Measurements from ENCODE around the gene C5orf15.
A peak's percentile ranks its signal among the peaks of the same experiment; 100 is the strongest.

C5orf15 gene

DNA sequence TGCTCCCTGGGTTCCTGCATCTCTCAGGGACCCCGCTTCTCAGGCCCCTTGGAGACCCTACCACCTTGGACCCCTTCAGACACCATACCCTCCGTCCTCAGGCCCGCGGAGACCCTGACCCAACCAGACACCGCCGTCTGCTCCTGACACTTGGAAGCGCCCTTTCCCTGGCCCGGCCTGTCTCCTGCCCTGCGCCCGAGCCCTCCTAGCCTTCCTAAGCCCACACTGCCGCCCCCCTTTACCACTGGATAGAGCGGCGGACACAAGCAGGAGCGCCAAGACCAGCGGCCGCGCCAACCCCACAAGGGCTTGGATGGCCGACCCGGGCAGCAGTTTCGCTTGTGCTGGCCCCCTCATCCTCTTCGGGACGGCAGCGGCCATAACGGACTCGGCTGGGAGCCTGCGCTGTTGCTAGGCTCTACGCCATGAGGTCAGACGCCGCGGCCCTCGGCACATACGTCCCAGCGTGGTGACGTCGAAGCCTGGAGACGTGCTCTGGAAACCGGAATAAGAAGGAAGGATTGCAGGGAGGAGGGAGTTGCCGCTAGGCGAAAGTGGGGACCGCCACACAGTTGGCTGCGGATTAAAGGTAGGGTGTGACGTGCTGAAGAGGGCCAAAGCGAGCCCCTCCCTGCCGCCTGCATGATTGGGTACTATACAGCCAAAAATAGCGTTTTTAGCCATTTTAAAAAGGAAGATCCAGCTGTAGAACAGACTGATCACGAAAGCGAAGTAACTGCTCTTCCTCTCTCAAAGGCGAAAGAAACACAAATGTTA lies at the start of gene C5orf15:
C5orf15 (minus strand) TSS at position 422 of the 777 bp plus-strand sequence; CDS start at position 381, 41 bp downstream.
- peak; percentile 90 for DNase-seq (ENCODE audit: low read depth)

DNA sequence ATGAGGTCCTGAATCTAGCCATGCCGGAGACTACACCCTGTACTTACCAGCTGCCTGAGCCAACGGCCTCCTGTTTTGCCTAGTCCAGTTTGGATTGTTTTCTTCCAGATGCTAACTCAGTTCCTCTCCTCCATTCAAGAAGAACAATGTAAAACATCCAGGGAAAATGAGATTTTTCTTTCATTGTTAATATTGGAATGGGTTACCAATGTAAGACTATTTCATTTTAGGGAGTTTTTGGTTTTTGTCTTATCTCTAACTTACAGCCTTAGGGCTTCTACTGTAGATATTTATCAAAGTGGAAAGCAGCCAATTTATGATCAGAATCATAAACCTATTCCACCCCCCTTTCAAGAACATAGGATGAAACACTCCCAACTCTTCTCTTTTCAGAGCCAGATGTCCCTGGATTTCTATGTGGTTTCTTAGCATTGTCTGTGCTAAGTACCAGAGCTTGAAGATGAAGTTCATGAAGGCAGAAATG lies 39.9 kb upstream of the C5orf15 start:
- DNase-seq (ENCODE audit: low read depth): no peak

DNA sequence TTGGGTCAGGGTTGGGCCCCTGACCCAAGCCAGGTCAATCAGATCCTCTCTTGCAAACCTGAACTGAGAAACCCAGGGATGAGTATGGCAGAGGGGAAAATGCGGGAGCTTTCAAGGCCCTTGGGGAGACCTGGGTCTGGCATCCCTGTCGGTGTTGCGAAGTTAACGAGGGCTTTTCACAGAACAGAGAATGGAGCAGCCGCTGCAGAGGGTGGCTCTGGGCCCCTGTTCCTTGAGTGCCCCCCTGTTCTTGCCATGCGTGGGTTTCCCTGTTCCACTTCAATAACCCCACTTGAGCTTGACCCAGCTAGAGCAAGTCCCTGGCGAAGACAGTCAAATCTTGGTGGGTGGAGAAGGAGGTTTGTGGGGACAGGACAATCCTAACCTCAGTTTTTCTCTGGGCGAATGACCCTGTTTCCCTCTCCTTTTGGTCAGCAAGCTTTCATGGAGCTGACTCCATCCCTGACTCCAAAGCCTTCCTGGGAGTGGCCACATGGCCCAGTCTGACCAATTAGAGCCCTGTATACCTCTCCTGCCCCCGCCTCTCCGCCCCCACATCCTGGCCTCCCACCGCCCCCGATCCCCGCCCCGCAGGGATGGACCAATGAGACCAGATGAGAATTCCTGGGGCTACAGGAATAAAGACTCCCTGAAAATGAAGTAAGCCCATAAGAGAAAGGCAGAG lies 39.3 kb upstream of the C5orf15 start:
- no peak for DNase-seq (ENCODE audit: low read depth)

DNA sequence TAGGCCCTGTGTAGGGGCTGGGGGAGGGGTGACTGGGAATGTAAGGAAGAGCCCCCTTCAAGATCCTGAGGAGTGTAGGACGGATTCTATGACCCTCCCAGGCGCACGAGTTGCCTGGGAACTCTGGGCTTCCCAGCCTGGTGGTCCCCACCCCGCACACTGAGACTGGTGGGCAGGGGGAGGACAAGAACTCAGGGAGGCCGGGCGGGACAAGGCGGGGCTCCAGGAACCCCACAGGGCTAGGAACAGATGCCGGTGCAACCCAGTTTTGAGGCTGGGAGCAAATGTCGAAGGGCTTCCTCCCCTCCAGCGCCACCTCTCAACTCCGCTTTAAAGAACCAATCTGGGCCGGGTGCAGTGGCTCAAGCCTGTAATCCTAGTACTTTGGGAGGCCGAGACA lies 37.7 kb upstream of the C5orf15 start:
- no peak for DNase-seq (ENCODE audit: low read depth)

DNA sequence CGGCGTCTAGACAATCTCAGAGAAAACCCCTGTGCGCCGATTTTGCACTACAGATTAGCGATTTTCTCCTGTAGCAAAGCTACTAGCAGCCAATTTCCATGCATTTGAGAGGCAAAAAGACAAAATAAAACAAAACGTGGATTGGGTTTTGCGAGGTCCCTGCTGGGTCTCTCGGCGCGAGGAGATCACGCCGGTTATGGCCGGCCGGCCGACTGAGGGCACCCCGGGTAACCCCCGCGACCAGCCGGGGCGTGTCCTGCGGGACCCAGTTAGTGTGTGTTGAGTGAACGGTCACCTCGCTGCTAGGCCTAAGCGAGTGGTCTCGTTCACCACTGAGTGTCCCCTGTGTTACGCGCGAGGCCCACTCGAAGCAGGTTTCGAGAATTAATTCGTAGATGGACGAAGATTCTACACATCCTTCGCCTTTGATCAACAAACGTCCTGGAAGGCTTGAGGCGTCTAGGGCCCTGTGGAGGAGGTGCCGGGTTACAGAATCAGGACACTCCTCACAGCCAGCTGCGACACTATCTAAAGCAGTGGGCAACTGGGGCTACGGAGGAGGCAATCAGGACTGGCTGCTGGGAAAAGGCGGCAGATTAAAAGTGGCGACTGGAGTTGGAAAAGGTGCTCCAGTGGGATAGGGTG lies 37.1 kb upstream of the C5orf15 start:
- DNase-seq (ENCODE audit: low read depth): no peak

DNA sequence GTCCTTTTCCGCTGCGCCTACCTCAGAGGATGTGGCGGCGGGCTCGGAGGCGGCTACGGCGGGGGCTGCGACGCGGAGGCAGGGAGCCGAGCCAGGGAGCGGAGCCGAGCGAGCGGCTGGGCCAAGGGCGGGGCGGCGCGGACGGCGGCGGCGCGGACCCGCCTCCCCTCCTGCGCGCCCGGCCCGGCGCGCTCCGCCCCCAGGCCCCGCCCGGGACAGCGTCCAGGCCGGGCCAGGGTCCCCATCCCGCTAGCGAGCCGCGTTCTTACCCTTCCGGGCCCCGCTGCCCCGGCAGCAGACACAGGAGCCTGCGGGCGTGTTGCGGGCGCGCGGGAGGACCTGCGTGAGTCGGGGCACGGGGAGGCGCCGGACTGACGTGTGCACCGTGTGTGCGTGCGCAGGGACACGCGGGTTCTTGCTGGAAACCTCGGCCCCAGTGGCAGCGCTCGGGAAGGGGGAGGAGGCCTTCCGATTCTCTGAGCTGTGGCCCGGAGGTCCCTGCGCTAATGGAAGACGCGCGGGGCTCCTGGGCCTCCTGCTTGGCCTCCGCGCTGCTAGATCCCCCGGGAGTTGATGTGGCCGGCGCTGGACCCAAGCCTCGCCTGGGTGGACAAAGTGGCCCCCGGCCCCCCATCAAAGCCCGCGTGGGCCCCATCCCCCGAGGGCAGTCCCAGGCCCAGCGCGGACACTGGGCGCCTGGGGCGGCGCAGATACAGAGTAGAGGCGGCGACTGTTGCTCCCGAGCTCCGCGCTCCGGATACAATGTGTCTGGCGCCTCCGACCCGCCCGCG lies 36.4 kb upstream of the C5orf15 start, which contains the start of gene VDAC1:
VDAC1 (minus strand) TSS at position 350 of the 791 bp plus-strand sequence. CDS start 11,963 bp downstream, outside the sequence.
- DNase-seq (ENCODE audit: low read depth): no peak

DNA sequence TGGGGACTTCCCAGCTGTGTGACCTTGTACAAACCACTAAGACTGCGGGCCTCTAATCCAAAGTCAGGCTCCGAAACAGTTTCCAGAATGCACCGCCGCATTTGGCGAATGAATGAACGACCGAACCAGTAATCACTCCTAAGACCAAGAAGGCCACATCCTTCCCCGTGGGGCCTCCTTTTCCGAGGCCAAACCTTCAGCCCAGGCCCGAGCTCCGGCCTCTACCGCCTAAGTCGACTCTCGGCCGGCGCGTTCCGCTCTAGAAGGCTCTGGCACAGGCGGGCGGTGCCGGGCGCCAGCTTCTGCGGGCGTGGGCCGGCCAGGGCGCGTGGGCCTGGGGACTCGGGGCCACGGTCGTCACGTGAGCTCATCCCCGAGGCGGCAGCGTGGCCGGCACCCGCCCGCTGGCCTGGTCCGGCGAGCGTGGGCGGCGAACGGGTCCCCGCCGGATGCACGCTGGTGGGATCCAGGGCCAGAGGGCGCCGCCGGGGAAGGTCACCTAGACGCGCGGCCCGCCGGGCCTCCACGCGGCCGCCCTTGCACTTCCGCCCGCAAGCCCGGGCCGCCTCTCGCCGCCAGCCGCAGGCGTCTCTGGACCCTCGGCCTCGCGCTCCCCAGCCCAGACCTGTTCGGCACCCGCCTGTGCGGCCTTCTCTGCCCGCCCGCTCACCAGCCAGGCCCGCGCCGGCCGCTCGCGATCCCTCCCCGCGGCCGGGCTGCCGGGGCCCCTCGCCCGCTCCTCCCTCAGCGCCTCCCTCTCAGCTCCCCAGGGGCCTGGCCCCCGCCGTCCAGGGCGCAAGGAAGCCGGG lies 35.6 kb upstream of the C5orf15 start:
- DNase-seq (ENCODE audit: low read depth): no peak

DNA sequence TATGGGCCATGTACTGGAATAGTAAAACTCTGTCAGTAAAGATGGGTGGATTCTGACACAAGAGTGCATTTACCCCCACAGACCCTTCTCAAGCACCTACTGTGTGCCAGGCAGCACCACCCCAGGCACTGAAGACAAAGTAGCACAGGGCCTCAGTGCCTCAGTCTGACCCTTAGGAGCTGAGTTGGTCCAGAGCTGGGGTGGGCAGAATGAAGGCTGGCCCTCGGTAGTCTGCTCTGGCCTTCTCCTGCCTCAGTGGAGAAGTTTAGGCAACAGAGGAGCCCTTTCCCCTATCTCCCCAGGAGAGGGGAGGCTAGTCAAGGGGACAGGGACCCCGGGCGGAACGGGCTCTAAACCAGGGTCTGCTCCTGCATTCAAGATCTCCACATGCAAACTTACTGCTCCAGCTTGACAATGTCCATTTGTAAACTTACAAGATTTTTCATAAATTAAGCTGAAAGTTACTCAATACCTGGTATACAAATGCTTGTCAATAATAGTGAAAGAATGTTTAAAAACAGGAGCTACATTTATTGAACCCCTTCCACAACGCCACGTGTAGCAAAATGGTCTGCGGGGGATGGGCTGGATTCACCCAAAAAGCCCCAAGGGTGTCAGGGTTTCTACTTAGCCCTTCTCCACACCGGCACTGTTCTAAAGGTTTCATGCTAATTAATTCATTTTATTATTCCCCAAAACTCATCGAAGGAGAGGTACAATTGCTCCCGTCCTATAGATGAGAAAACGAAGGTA lies 34.8 kb upstream of the C5orf15 start:
- no peak for DNase-seq (ENCODE audit: low read depth)

DNA sequence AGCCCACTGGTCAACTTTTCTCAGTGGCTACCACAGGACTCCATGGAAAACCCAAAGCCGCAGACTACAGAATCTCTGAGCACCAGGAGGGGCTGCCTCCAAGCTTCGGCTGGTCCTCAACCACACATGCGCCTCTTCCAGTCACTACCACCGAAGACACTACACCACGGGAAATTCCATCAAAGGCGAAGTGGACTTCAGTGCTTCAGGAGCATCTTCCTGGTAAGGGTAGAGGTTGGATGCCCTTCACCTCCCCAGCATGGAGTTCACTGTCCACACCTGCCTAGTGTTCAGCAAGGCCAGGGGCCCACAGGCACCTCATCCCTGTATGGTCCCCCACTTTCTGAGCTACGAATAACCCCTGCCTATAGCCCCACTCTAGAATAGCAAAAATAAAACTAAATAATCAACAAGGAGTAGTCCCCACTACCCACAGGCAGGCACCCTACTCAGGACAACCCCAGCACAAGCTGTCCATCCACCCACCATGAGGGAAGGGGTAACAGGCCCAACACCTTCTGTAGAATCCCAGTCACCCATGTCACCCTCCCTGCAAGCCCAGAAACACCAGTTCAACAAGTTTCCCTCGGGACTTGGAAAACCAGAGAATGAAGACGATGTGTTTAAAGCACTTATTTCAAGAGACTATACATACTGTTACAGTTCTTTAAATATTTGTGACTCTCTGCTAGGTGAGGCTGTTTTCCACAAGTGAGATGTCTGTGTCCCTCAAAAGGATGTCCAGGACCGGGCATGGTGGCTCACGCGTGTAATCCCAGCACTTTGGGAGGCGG lies 33.7 kb upstream of the C5orf15 start:
- DNase-seq (ENCODE audit: low read depth): no peak

DNA sequence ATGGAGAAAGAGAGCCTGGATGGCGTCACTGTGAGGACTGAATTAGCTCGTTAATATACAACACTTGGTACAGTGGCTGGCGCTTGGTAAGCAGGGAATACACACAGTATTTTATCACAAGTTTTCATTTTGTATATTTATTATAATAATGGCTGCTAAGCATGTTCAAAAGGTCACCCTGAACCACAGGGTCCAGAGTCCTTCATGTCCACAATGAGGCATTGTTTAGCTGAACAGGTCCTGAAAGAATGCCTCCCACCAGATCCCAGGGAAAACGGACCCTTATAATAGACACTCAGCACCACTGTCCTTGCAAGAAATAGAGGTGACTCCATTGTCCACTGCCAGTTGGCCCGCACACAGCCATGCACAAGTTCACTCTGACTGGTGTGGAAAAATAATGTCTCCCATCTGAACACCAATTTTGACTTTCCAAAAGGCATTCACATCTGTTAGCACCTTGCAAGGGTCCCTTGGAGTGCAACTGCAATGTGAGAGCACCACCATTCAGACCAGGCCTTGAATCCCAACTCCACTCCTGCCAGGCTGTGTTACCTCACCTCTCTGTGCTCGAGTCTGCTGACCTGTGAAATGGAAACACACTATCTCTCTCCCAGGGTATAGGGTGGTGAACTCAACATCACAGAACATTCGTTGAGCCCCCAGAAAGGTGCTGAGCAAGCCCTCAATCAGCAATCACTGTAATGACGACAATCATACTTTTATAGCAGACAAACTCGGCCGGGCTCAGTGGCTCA lies 32.5 kb upstream of the C5orf15 start:
- DNase-seq (ENCODE audit: low read depth): no peak

DNA sequence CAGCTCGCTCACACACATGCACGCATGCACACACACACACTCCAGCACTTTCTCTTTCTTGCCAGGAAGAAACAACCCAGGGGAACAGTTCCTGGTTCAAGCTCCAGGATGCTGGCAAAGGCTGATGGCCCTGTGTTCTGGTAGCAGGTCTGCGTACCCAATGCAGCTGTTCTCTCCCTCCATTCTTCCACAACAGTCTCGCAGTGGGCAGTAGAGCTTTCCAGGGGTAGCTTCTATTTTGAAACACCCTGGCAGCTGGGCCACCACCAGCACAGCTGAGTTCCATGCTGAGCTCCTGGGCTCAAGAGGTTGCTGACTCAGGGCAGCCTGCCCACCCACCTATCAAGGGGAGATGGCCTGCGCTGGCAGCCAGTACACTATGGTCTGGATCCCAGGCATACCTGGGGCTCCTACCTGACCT lies 31.7 kb upstream of the C5orf15 start:
- DNase-seq (ENCODE audit: low read depth): no peak

DNA sequence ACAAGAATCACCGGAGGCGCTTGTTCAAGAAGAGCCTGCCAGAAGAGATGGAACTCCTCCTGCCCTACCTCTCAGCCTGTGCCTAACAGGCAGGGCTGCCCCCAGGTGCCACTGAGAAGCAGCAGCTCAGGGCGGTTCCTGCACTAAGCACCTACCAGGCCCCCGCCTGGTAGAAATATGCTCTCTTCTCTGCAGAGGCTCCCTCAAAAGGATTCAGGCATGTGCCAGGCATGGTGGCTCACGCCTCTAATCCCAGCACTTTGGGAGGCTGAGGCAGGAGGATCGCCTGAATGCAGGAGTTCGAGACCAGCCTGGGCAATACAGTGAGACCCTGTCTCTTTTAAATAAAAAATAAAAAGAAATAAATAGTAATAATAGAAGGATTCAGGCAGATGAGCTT lies 30.4 kb upstream of the C5orf15 start:
- no peak for DNase-seq (ENCODE audit: low read depth)

DNA sequence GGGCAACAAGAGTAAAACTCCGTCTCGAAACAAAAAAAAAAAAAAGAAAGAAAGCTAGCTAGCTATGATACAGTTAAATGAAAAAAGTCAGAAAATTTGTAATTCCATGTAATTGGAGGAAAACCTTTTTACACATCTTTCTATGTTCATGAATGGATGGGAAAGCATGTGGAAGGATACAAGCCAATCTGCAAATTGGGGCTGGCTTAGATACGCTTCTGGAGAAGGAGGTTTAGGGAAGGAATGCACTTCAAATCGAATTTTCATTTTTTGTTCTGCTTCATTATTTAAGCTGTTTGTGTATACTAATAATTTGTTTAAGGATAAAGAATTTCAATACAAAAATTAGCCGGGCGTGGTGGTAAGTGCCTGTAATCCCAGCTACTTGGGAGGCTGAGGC lies 29.6 kb upstream of the C5orf15 start:
- DNase-seq (ENCODE audit: low read depth): no peak

DNA sequence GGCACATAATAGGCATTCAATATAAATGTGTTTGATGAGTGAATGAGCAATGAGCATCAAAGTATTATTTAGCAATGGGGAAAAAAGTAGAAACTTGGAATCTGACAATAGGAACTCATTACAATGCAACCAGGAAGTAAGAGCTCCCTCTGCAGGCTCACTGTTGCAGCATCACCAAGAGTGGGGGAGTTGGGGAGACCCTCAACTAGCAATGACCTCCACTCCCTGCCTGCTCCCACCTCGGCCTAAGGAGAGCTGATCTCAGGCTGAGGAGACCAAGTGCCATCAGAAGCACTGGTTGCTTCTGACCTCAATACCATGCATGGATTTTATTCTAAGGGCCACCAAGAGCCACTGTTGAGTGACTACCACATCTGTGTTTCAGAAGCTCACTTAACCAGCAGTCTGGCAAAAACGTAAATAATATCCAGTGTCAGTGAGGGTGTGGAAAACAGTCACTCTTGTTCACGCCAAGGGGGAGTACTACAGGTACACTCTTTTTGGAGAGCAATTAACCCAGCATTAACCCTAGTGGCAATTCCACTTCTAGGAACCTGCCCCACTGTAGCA lies 28.3 kb upstream of the C5orf15 start:
- no peak for DNase-seq (ENCODE audit: low read depth)

DNA sequence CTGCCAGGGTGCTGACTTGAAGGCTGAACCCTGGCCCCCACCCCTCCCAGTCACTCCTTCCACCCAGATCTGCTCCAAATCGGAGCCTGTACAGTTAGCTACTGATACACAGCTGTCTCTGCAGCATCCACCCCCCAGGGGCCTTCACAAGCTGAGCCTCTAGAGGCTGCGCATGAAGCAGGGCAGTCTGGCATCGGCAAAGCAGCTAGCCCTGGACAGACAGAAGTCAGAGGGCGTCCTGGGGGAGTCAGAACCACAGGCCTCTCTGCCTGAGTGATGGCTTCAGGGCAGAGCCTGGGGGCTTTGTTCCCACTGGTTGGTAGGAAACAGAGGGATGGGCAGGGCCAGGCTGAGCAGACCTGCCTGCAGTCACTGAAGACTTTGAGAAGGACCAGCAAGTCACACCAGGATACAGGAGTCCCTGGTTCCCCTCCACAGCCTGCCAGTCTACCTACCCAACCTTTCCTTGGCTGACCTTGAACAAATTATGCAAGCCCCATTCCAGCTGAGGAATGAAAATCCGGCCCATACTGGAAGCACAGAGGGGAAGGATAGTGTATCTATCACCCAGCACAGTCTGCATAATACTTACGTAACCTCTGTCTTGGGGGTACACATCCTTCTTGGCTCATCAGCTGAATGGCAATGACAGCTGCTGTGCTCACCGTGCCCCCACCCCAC lies 27.6 kb upstream of the C5orf15 start:
- DNase-seq (ENCODE audit: low read depth): no peak

DNA sequence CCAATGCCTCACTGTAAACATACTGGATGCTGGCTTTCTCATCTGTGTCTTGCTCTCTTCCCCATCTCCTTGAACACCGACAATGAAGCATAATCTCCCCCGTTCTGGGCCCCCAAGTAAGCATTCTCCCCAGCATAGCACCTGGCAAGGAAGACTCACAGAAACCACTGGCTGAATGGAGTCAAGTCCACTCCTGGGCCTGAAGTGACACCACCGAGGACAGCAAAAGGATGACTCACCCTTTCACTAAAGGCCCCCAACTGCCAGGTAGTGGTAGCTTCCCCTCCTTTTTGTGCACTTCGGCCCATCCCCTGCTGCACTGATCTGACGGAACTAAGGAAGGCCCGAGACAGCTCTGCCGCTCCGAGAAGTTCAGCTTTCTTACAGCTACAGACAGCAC lies 26.9 kb upstream of the C5orf15 start:
- DNase-seq (ENCODE audit: low read depth): no peak

DNA sequence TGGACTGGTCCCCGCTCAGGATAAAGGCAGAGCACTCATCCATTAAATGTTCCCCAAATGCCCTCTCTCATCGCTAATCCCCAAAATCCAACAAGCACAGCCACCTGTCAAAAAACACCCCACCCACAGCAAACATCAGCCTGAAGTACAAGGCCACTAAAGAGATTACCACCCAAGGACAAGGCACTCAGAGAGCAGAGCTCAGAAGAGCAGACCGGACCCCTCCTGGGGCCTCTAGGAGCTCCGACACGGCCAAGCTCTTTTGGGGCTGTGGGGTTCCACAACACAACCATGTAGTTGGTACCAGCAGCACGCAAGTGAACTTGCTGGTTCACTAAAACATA lies 26.5 kb upstream of the C5orf15 start:
- no peak for DNase-seq (ENCODE audit: low read depth)

Measured in non-pigmented ciliary epithelial cell (primary cell).